HAP-1 (cell line): ENCODE data around the gene TARBP1.

ENCODE experiments used
- DNase-seq, 2 experiments: peaks; one replicate each; pipeline ENCODE4 v3.0.0-alpha.2; 2016 to 2020; ENCODE audit warnings: low spot score in 2 of 2
- H3K27me3 ChIP-seq: fragments of 250-450 bp; sonication (Bioruptor Pico); 2 replicates; pipeline ENCODE4 v1.5.1; 2020; ENCODE audit warnings: low read depth, mild to moderate bottlenecking, moderate library complexity
- H3K36me3 ChIP-seq: fragments of 250-450 bp; sonication (Bioruptor Pico); replicated peaks from 2 replicates; pipeline ENCODE4 v1.5.1; 2020; ENCODE audit warnings: mild to moderate bottlenecking
- H3K4me1 ChIP-seq: fragments of 250-450 bp; sonication (Bioruptor Pico); 2 replicates; pipeline ENCODE4 v1.5.1; 2020; ENCODE audit warnings: mild to moderate bottlenecking
- H3K4me3 ChIP-seq: fragments of 250-450 bp; sonication (Bioruptor Pico); 2 replicates; pipeline ENCODE4 v1.5.1; 2020; ENCODE audit warnings: mild to moderate bottlenecking, moderate library complexity
- H3K9me3 ChIP-seq: fragments of 250-450 bp; sonication (Bioruptor Pico); 2 replicates; pipeline ENCODE4 v1.5.1; 2020; ENCODE audit warnings: mild to moderate bottlenecking, moderate library complexity
- in situ Hi-C: fragments of 300-500 bp; cut with MboI; formaldehyde crosslinking; loops from 3 replicates; pipeline ENCODE4 v1.14.3; 2020; ENCODE audit warnings: low sequenced_read_pairs, inconsistent platforms, mixed read lengths

The TARBP1 gene

DNA sequence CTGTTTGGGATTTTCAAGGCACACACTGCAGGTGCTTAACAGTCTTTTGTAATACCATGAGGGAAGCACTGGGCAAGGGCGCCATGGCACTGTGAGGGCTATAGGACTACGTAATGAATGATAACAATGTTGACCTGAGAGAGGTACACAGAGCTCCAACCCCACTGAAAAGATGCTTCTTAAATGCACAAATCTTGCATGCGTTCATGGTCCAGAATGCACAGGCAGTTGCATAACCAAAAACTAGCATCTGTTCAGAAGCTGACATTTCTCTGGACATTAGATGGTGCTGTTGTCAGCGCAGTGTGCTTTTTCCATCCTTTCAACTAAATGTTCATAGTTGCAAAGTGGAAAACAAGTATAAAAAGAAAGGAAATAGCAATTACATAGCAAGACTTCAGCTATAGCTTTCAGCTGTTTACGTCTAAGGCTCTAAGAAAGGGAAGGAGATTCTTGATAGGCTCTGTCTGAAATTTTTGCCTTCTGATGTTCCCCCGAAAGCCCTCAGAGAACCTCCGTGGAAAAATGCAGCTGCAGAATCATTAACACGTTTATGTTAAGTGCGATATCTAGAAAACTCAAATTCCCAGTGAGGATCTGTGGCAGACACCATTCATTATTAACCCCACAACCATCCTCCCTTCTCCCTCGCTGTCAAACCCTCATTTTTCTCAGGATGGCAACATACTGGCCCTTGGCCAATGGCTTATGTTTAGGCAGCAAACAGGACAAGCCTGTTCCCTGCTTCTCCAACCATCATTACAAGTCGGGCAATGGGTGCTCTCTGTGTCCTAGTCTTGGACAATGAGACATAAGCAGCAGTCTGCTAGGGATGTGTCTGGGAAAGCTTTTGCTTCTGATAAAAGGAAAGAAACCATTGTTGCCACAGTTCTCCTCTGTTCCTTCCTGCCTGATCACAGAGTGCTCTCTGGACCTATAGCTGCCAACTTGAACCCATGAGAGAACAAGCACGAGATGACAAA lies 8.2 kb upstream of the TARBP1 start:
- no peaks in the 10 kb centered on the region for H3K9me3 ChIP-seq
- peak in 1 of 2 experiments; percentile 17 for DNase-seq
- H3K4me3 ChIP-seq: no peak overlapping the region
- H3K36me3 ChIP-seq: no peaks in the 10 kb centered on the region
- no peaks in the 10 kb centered on the region for H3K4me1 ChIP-seq
- in situ Hi-C loops: no loop called here
- peaks cover 3% of the 10 kb centered on the region; the same call in 1 of the 2 replicates for H3K27me3 ChIP-seq

DNA sequence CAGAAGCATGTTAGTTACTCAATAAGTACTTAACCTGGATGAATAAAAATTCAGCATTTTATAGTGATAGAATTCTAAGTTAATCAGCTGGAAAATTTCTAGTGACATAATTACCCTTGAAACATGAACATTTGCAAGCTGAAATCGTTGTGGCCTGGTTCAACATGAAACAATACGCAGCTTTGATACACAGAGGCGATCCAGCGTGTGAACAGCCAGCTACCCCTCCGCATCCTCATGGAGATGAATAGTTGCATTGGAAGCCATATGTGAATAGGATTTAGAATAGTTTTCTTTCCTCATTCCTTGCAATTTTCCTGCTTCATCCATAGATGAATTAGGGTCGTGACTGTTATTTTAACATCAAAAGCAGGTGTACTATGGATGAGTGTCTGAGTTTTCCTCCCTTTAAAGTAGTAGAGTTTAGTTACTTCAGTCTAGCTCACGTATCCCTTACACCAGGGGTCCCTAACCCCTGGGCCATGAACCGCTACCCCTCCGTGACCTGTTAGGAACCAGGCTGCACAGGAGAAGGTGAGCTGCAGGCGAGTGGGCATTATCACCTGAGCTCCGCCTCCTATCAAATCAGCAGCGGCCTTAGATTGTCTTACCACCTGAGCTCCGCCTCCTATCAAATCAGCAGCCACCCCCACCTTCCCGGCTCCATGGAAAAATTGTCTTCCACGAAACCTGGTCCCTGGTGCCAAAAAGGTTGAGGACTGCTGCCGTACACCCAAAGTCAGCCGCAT lies 6.2 kb upstream of the TARBP1 start:
- H3K27me3 ChIP-seq: peaks cover 3% of the 10 kb centered on the region; the same call in 1 of the 2 replicates
- DNase-seq: no peak
- no peak overlapping the region for H3K4me3 ChIP-seq
- no peaks in the 10 kb centered on the region for H3K9me3 ChIP-seq
- H3K36me3 ChIP-seq: no peaks in the 10 kb centered on the region
- H3K4me1 ChIP-seq: peaks cover 9% of the 10 kb centered on the region
- in situ Hi-C loops: no loop called here

DNA sequence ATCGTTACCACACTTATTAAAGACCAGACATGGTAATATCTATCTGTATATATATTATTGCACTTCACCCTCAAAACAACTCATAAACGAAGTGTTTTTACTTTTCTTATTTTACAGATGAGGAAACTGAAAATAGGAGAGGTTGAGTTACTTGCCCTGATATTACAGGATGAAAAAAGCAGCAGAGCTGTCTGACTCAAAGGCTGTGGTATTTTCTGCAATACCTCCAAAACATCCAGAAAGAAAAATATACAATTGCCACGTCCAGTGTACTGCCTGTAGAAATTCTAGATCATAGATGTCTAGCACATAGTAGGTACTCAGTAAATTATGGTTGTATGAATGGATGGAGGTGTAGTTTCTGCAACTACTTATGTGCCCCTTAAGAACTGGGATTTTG lies 5.2 kb upstream of the TARBP1 start:
- in situ Hi-C loops: no loop called here
- Histone ChIP-seq H3K27me3 (peaks cover 3% of the 10 kb centered on the region; the same call in 1 of the 2 replicates), H3K4me1 (peaks cover 11% of the 10 kb centered on the region), H3K36me3 (no peaks in the 10 kb centered on the region), H3K9me3 (no peaks in the 10 kb centered on the region), H3K4me3 (no peak overlapping the region)
- DNase-seq: no peak

DNA sequence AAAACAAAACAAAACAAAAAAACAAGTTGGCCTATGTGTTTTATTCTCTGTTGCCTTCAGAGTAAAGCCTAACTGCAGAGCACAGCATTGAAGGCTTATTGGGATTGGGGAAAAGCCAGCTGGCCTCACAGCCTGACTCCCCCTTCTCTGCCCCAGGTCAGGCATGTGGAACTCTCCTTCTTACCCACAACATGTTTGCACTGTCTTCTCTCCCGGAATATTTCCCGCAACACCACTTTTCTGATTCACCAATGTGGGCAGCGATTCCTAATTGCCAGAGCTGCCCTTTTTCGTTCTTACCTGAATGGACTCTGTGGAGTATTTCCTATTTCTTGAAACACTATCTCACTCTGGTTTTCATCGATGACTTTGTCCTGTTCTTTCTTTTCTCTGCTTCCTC lies 2.8 kb upstream of the TARBP1 start:
- no peak for DNase-seq
- in situ Hi-C loops: no loop called here

DNA sequence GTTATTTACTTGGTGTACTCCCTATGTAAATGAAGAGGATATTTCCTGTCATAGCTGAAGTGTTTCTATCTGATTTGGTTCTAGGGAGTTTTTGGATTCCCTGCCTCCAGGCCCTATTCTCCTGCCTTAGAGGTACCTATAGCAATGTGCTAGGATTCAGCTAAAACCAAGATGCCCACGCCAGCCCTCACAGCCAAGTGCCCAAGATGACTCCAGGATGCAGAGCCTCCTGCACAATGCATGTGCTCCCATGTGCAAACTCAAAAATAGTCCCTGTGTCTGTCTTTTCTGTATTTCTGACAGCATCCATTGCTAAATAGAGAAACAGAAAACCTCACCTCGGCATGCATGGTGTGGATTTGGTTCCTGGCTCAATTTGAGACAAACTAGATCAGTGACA lies 887 bp upstream of the TARBP1 start:
- H3K9me3 ChIP-seq: no peaks in the 10 kb centered on the region
- H3K27me3 ChIP-seq: 0 out of 2 replicates have a peak, but pooled peaks cover 3% of the 10 kb centered on the region
- H3K4me3 ChIP-seq: no peak overlapping the region
- H3K36me3 ChIP-seq: no peaks in the 10 kb centered on the region
- no peak for DNase-seq
- in situ Hi-C loops: no loop called here
- H3K4me1 ChIP-seq: peaks cover 31% of the 10 kb centered on the region

More for the DNA sequence above, 2.8 kb upstream of the TARBP1 start:
- no peaks in the 10 kb centered on the region for H3K9me3 ChIP-seq
- peaks cover 3% of the 10 kb centered on the region; the same call in 1 of the 2 replicates for H3K27me3 ChIP-seq
- no peak overlapping the region for H3K4me3 ChIP-seq
- H3K4me1 ChIP-seq: peaks cover 21% of the 10 kb centered on the region
- H3K36me3 ChIP-seq: no peaks in the 10 kb centered on the region

DNA sequence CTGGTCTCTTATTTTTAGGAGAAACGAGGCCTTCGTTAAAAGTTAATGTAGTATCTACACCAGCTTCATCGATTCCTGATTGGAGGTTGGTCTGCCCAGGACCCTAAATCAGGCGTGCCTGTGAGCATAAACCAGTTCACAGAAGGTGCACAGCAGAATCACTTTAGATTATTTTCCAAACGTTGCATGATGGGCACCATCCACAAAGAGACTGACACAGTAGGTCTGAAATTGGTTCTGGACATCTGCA lies 256 bp upstream of the TARBP1 start:
- H3K27me3 ChIP-seq: 0 out of 2 replicates have a peak, but pooled peaks cover 3% of the 10 kb centered on the region
- H3K4me1 ChIP-seq: peaks cover 37% of the 10 kb centered on the region
- in situ Hi-C loops: no loop called here
- peak overlapping the region; percentile 51 for H3K4me3 ChIP-seq
- no peak for DNase-seq
- H3K9me3 ChIP-seq: no peaks in the 10 kb centered on the region
- H3K36me3 ChIP-seq: no peaks in the 10 kb centered on the region

DNA sequence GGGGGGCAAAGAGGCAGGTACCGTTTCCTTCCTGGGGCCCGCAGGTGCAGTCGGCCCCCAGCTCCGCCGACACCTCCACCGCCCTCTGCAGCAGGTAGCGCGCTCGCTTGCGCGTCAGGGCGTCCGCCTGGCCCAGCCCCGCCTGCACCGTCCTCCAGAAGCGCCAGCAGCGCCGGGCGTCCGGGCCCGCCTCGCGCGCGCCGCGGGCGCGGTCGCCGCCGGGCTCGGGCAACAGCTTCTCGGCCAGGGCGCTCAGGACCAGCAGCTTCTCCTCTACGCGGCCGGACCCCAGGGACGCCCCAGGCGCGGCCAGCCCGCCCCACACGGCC lies 863 bp downstream of the TARBP1 start:
- Histone ChIP-seq H3K36me3 (no peaks in the 10 kb centered on the region), H3K4me1 (peaks cover 38% of the 10 kb centered on the region), H3K9me3 (no peaks in the 10 kb centered on the region), H3K4me3 (peak overlapping the region; percentile 49), H3K27me3 (0 out of 2 replicates have a peak, but pooled peaks cover 3% of the 10 kb centered on the region)
- DNase-seq: peak; percentile 37 to 70
- in situ Hi-C loops: no loop called here

DNA sequence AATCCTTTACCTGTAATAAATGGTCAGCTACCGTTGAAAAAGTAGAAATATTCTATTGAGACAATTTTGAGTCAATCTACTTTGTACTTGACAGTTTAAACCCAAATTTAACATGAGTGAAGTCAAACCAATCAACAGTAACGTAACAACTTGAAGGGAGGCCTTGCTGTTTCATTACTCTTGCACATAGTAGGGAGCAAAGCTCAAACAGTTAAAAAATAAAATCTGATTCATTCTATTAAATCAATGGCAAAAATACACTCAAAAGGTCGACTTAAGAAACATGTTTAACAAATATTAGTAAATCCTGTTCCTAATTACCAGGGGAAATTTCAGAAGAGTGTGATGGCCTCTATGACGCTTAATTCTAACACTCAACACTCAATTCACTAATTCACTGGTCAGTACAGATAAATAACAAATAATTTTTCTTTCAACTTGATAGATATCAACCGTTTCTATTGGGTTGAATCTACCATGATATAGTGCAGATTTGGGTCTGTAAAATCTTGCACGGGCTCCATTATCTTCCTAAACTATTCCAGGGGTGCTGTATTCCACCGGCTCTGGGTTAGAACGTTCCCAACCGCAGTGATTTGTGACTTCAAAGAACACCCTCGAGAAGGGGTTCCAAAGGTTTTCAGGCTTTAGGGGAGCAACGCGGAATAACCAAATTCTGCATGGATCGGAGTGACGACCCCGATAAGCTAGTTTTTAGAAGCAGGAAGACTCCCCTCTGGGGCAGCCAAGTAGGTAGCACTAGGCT lies 1.4 kb downstream of the TARBP1 start:
- no peaks in the 10 kb centered on the region for H3K27me3 ChIP-seq
- H3K4me3 ChIP-seq: peak overlapping the region; percentile 49
- no peaks in the 10 kb centered on the region for H3K36me3 ChIP-seq
- no peaks in the 10 kb centered on the region for H3K9me3 ChIP-seq
- no peak for DNase-seq
- H3K4me1 ChIP-seq: peaks cover 38% of the 10 kb centered on the region
- in situ Hi-C loops: no loop called here

DNA sequence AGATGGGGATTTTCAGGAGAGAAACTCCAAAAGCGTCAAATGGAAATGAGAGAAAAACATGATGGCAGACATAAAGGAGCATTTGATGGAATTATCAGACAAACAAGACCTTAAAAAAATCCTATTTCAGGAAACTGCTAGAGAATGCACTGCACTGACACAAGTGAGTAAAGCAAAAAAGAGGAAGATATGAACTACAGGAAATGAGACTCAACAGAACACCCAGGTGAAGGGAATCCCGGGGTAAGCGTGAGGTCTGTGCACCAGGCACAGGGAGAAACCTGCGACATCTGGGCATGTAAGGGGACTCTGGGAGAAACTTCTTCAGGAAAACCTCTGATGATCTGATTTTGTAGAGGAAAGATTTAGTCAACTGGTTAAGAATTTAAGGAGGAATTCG lies 2.8 kb downstream of the TARBP1 start:
- no peak for DNase-seq
- in situ Hi-C loops: no loop called here
- Histone ChIP-seq H3K36me3 (no peaks in the 10 kb centered on the region), H3K4me1 (peaks cover 36% of the 10 kb centered on the region), H3K4me3 (no peak overlapping the region; the same call in 1 of the 2 replicates), H3K27me3 (no peaks in the 10 kb centered on the region), H3K9me3 (no peaks in the 10 kb centered on the region)

DNA sequence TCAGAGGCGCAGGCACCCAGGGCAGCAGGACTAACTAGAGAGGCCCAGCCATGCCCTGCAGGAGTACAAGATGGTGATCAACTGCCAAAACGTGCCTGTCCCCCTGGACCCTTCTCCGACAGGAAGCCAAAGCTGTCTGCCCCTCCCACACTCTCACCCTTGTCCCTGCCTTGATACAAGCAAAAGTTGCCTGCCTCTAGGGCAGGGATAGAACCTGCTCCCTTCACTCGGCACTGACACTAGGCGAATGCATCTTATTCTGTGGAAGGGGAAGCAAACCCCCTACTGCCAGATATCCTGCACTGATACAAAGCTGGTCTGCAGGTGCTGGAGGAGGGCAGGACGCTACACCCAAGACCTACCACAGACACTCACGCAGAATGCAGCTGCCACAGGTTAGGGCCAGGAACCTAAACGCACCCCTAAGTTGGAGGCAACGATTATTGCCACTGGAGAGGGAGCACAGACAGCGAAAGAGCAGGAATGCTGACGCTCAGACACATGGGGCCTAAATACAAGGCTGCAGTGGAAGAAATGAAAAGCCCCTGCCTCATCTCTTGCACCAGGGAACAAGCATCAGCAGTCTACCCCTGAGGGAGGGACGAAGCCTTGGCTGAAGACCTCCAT lies 3.7 kb downstream of the TARBP1 start:
- no peak for DNase-seq
- in situ Hi-C loops: no loop called here
- peaks cover 29% of the 10 kb centered on the region for H3K4me1 ChIP-seq

DNA sequence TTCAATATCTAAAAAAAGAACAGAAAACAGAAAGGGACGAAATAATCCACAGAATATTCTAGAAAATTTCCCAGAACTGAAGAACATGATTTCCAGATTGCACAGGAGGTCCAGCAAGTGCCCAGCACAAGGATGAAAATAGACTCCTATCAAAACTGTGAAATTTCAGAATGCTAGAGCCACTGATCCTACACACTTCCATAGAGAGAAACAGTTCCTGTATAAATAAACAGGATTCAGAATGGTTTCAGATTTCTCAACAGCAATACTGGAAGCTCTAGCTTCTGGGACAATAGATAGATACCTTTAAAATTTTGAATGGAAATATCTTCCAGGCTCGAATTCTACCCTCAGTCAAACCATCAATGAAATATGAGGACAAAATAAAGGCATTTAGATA lies 4.6 kb downstream of the TARBP1 start:
- DNase-seq: no peak
- Histone ChIP-seq H3K27me3 (no peaks in the 10 kb centered on the region), H3K4me1 (peaks cover 28% of the 10 kb centered on the region), H3K9me3 (no peaks in the 10 kb centered on the region), H3K4me3 (no peak overlapping the region), H3K36me3 (peaks cover 3% of the 10 kb centered on the region)
- in situ Hi-C loops: no loop called here

More for the DNA sequence above, 3.7 kb downstream of the TARBP1 start:
- Histone ChIP-seq H3K27me3 (no peaks in the 10 kb centered on the region), H3K9me3 (no peaks in the 10 kb centered on the region), H3K4me3 (no peak overlapping the region), H3K36me3 (no peaks in the 10 kb centered on the region)

DNA sequence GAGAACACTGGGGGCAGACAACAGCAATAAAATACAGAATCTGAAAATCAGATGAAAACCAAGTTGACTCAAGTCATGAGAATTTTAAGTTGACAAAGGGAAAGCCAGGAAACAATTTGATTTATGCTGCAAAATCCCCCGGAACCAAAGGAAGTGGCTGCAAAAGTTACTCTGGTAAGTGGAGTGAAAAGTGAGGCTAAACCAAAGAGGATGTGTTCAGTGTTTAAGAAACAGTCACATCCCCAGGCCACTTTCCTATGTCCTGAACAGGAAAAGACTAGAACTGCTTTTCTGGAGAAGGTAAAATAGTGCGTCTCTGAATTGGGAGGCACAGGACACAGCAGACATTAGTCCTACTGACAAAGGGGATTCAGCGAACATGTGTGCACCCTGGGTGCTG lies 5.9 kb downstream of the TARBP1 start:
- H3K4me1 ChIP-seq: peaks cover 25% of the 10 kb centered on the region

DNA sequence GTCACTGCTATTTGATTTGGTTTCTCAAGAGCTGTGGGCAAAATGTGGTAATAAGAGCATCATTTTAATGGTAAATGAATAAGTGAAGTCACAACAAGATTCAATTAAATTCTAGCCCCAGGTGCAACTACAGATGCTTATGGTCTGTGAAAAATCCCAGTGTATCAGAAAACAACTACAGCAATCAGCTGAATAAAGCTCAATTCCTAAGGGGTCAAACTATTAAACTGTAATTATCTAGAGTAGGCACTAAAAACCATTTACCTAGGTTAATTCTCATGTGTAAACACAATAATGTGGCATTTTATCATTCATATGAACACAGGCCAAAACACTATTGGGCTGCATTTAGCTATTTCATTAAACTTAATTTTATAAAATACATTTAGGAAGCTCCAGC lies 9.6 kb downstream of the TARBP1 start:
- Histone ChIP-seq H3K4me3 (no peak overlapping the region), H3K4me1 (peaks cover 2% of the 10 kb centered on the region), H3K36me3 (peaks cover 22% of the 10 kb centered on the region), H3K27me3 (no peaks in the 10 kb centered on the region), H3K9me3 (no peaks in the 10 kb centered on the region)
- DNase-seq: no peak
- in situ Hi-C loops: no loop called here

More for the DNA sequence above, 5.9 kb downstream of the TARBP1 start:
- no peak overlapping the region for H3K4me3 ChIP-seq
- H3K36me3 ChIP-seq: peaks cover 5% of the 10 kb centered on the region
- in situ Hi-C loops: no loop called here
- H3K27me3 ChIP-seq: no peaks in the 10 kb centered on the region
- no peak for DNase-seq
- no peaks in the 10 kb centered on the region for H3K9me3 ChIP-seq
